MM.1S (cell line): ENCODE results near the gene DAPP1.

ENCODE experiments used
- DNase-seq: peaks from one replicate; pipeline ENCODE4 v3.0.0-alpha.2; 2015
- H2AFZ ChIP-seq: fragments of 300-600 bp; sonication (generic); 2 replicates; pipeline ENCODE4 v1.6.0; 2016; ENCODE audit warnings: antibody characterized with exemption, low read length
- H3F3A ChIP-seq: fragments of 300-600 bp; sonication (generic); 2 replicates; pipeline ENCODE4 v1.6.1; 2016; ENCODE audit warnings: mild to moderate bottlenecking, antibody characterized with exemption, low read length, moderate library complexity, mixed read lengths; ENCODE audit not compliant: insufficient read depth
- H3K27ac ChIP-seq: fragments of 300-600 bp; sonication (generic); 2 replicates; pipeline ENCODE4 v1.5.1; 2016; ENCODE audit warnings: mild to moderate bottlenecking, low read length
- H3K27me3 ChIP-seq: fragments of 300-600 bp; sonication (generic); replicated peaks from 2 replicates; pipeline ENCODE4 v1.6.0; 2016; ENCODE audit warnings: low read length; ENCODE audit not compliant: insufficient read depth
- H3K36me3 ChIP-seq: fragments of 300-600 bp; sonication (generic); replicated peaks from 2 replicates; pipeline ENCODE4 v1.6.1; 2016; ENCODE audit warnings: mild to moderate bottlenecking, low read length, mixed read lengths; ENCODE audit not compliant: insufficient read depth
- H3K4me1 ChIP-seq: fragments of 300-600 bp; sonication (generic); 2 replicates; pipeline ENCODE4 v1.6.1; 2016; ENCODE audit warnings: low read length, mixed read lengths
- H3K4me2 ChIP-seq: fragments of 300-600 bp; sonication (generic); 2 replicates; pipeline ENCODE4 v1.6.0; 2016; ENCODE audit warnings: low read depth, low read length
- H3K4me3 ChIP-seq: fragments of 300-600 bp; sonication (generic); 2 replicates; pipeline ENCODE4 v1.5.1; 2016; ENCODE audit warnings: low read length, mixed read lengths
- H3K79me2 ChIP-seq: fragments of 300-600 bp; sonication (generic); 2 replicates; pipeline ENCODE4 v1.6.1; 2016; ENCODE audit warnings: mixed run types, low read length, mixed read lengths
- H3K9ac ChIP-seq: fragments of 300-600 bp; sonication (generic); 2 replicates; pipeline ENCODE4 v1.6.1; 2016; ENCODE audit warnings: low read length, mixed read lengths
- H3K9me2 ChIP-seq: fragments of 300-600 bp; sonication (generic); replicated peaks from 2 replicates; pipeline ENCODE4 v1.6.1; 2016; ENCODE audit warnings: mild to moderate bottlenecking, low read length, mixed read lengths; ENCODE audit not compliant: insufficient read depth
- H3K9me3 ChIP-seq: fragments of 300-600 bp; sonication (generic); replicated peaks from 2 replicates; pipeline ENCODE4 v1.6.1; 2016; ENCODE audit warnings: mild to moderate bottlenecking, low read length, mixed read lengths; ENCODE audit not compliant: insufficient read depth
- H4K20me1 ChIP-seq: fragments of 300-600 bp; sonication (generic); 2 replicates; pipeline ENCODE4 v1.6.1; 2016; ENCODE audit warnings: mild to moderate bottlenecking, low read length, moderate library complexity, mixed read lengths; ENCODE audit not compliant: insufficient read depth
- CTCF ChIP-seq: fragments of 300-600 bp; sonication (generic); IDR thresholded peaks from 2 replicates; pipeline ENCODE4 v1.5.1; 2016; ENCODE audit warnings: antibody characterized with exemption, low read length, mixed read lengths
- EZH2 ChIP-seq: fragments of 300-600 bp; sonication (generic); optimal IDR thresholded peaks from 2 replicates; pipeline ENCODE3; 2017; ENCODE audit warnings: low read depth, mild to moderate bottlenecking, antibody characterized with exemption, low read length, mixed read lengths
- EZH2phosphoT487 ChIP-seq: fragments of 300-600 bp; sonication (generic); IDR thresholded peaks from 2 replicates; pipeline ENCODE4 v1.6.1; 2018; ENCODE audit warnings: antibody characterized with exemption, low read length

The DAPP1 gene

GRCh38 chr4:99886146-99886545, 69.5 kb downstream of the DAPP1 start:
- TF ChIP-seq EZH2 (no peak), EZH2phosphoT487 (no peak), CTCF (no peak)
- Histone ChIP-seq H3K9me2 (no peaks in the 10 kb centered on the region), H3K9ac (no peak overlapping the region), H3K36me3 (0 out of 2 replicates have a peak, but pooled peaks cover 4% of the 10 kb centered on the region), H2AFZ (no peak overlapping the region), H3F3A (peaks cover 7% of the 10 kb centered on the region), H4K20me1 (no peaks in the 10 kb centered on the region), H3K27ac (no peak overlapping the region), H3K27me3 (no peaks in the 10 kb centered on the region), H3K4me3 (no peak overlapping the region), H3K4me1 (peaks cover 13% of the 10 kb centered on the region), H3K9me3 (no peaks in the 10 kb centered on the region), H3K4me2 (no peak overlapping the region), H3K79me2 (peaks cover 48% of the 10 kb centered on the region)
- DNase-seq = no peak

- no peak for DNase-seq
- Histone ChIP-seq H3K27ac (no peak overlapping the region), H2AFZ (no peak overlapping the region), H3K9me2 (no peaks in the 10 kb centered on the region), H3K27me3 (no peaks in the 10 kb centered on the region), H3K36me3 (0 out of 2 replicates have a peak, but pooled peaks cover 4% of the 10 kb centered on the region), H3K79me2 (peaks cover 65% of the 10 kb centered on the region), H3K4me3 (no peak overlapping the region), H3F3A (no peaks in the 10 kb centered on the region), H3K4me1 (peaks cover under 1% of the 10 kb centered on the region; the same call in 1 of the 2 replicates), H3K9me3 (no peaks in the 10 kb centered on the region), H3K4me2 (no peak overlapping the region), H4K20me1 (no peaks in the 10 kb centered on the region), H3K9ac (no peak overlapping the region)
- TF ChIP-seq CTCF = no peak
- no peak for TF ChIP-seq EZH2phosphoT487
- TF ChIP-seq EZH2 = no peak
Observed at GRCh38 chr4:99887837-99888236, 71.2 kb downstream of the DAPP1 start.

GRCh38 chr4:99891351-99891750, 74.7 kb downstream of the DAPP1 start:
- Histone ChIP-seq H3K9ac (no peak overlapping the region), H3K27ac (no peak overlapping the region), H3K9me2 (no peaks in the 10 kb centered on the region), H4K20me1 (no peaks in the 10 kb centered on the region), H3K27me3 (no peaks in the 10 kb centered on the region), H3K36me3 (0 out of 2 replicates have a peak, but pooled peaks cover 4% of the 10 kb centered on the region), H3K79me2 (peaks cover 63% of the 10 kb centered on the region), H3K4me2 (no peak overlapping the region), H3F3A (peaks cover 6% of the 10 kb centered on the region; the same call in 1 of the 2 replicates), H2AFZ (no peak overlapping the region), H3K9me3 (no peaks in the 10 kb centered on the region), H3K4me3 (no peak overlapping the region), H3K4me1 (peaks cover 7% of the 10 kb centered on the region)
- TF ChIP-seq CTCF (no peak), EZH2 (no peak), EZH2phosphoT487 (no peak)
- DNase-seq = no peak
